Measurements from ENCODE around the gene REST.

GRCh38 chr4:56930638-56931037, 22.9 kb downstream of the REST start:
- TF ChIP-seq SRSF1 (IDR thresholded peaks at IDR 0.05; ENCODE audit: low read depth, low read length) (no peak), ZNF133 (CRISPR knock-in tag; IDR thresholded peaks at IDR 0.05) (no peak), FOXK2 (conservative IDR thresholded peaks at IDR 0.05 in 1 of 2, IDR thresholded peaks at IDR 0.05 in 1 of 2; ENCODE audit: low read depth in 2 of 2) (no peak), CTCF (IDR thresholded peaks at IDR 0.05 in 2 of 3, conservative IDR thresholded peaks at IDR 0.05 in 1 of 3; ENCODE audit: insufficient read depth in 2 of 3, low read depth in 1 of 3, low read length in 3 of 3) (no peak), HDAC2 (IDR thresholded peaks at IDR 0.05) (no peak), HDAC6 (IDR thresholded peaks at IDR 0.05; ENCODE audit: low read depth, low read length) (no peak), EP300 (IDR thresholded peaks at IDR 0.05; ENCODE audit: low read length) (no peak), FOXA1 (IDR thresholded peaks at IDR 0.05; ENCODE audit: borderline replicate concordance) (no peak), ZNF274 (IDR thresholded peaks at IDR 0.05; ENCODE audit: borderline replicate concordance, low read depth, low read length) (no peak), HDAC8 (tag; IDR thresholded peaks at IDR 0.05) (no peak), TFAP4 (CRISPR knock-in tag; IDR thresholded peaks at IDR 0.05; ENCODE audit: borderline replicate concordance) (no peak), BRCA1 (IDR thresholded peaks at IDR 0.05) (no peak), BRCA1 (CRISPR knock-in tag; IDR thresholded peaks at IDR 0.05) (no peak), ZNF311 (CRISPR knock-in tag; IDR thresholded peaks at IDR 0.05) (no peak), YY1 (IDR thresholded peaks at IDR 0.05; ENCODE audit: borderline replicate concordance in 1 of 3, control insufficient read depth in 1 of 3, extremely low read depth in 1 of 3, insufficient read depth in 3 of 3, insufficient read length in 1 of 3, insufficient replicate concordance in 2 of 3, low read depth in 1 of 3, low read length in 2 of 3) (no peak)

Data from K562 (cell line).